ENCODE data around the gene GPC6. TPM values are rescaled to one million over a fixed set of nuclear protein-coding genes. Genes with fewer than 3 reads are reported as not detected.

GPC6 gene
- total RNA-seq, 5 donors from 2014 or later (not counting 1 experiment from before 2014, with no cell fraction given): 0.03 to 0.18 (median 0.06) TPM; not detected in 2

- Mint-ChIP-seq H3K27me3 (no peaks in the 10 kb centered on the region), H3K27ac (no peak overlapping the region), H3K4me3 (no peak overlapping the region), H3K36me3 (no peaks in the 10 kb centered on the region), H3K9me3 (peaks cover 0 to 3% (median 0%) of the 10 kb centered on the region in 3 donors), H3K4me1 (no peaks in the 10 kb centered on the region)
- Histone ChIP-seq H3K27ac (ENCODE audit: low read length) (no peak overlapping the region), H3K36me3 (ENCODE audit: control insufficient read depth in 2 of 2, extremely low read depth in 1 of 2, insufficient read depth in 1 of 2, low read length in 1 of 2) (no peaks in the 10 kb centered on the region), H3K4me1 (ENCODE audit: control insufficient read depth in 1 of 2, extremely low read depth in 1 of 2, insufficient read depth in 2 of 2, low read length in 2 of 2) (no peaks in the 10 kb centered on the region), H3K4me3 (ENCODE audit: control insufficient read depth in 1 of 2, extremely low read depth in 1 of 2, low read length in 1 of 2) (no peak overlapping the region), H3K9me3 (no peaks in the 10 kb centered on the region), H3K27me3 (replicated peaks in 1 of 2; ENCODE audit: control insufficient read depth in 2 of 2, extremely low read depth in 1 of 2, insufficient read depth in 2 of 2, low read length in 1 of 2) (no peaks in the 10 kb centered on the region)
- no peak for DNase-seq
- no peak for ATAC-seq (replicated peaks in 1 of 4)
- ChIA-PET CTCF (no interaction called here), POLR2A (no interaction called here)
- 67% methylated on average over 1 of the region's 2 CpGs for WGBS (ENCODE audit: insufficient coverage)
These were observed 179.5 kb downstream of the GPC6 start for GRCh38 chr13:93406136-93406535.

- ChIA-PET CTCF (no interaction called here), POLR2A (no interaction called here)
- Histone ChIP-seq H3K4me1 (ENCODE audit: control insufficient read depth in 1 of 2, extremely low read depth in 1 of 2, insufficient read depth in 2 of 2, low read length in 2 of 2) (no peaks in the 10 kb centered on the region), H3K4me3 (ENCODE audit: control insufficient read depth in 1 of 2, extremely low read depth in 1 of 2, low read length in 1 of 2) (no peak overlapping the region), H3K9me3 (no peaks in the 10 kb centered on the region), H3K27ac (ENCODE audit: low read length) (no peak overlapping the region), H3K27me3 (replicated peaks in 1 of 2; ENCODE audit: control insufficient read depth in 2 of 2, extremely low read depth in 1 of 2, insufficient read depth in 2 of 2, low read length in 1 of 2) (no peaks in the 10 kb centered on the region), H3K36me3 (ENCODE audit: control insufficient read depth in 2 of 2, extremely low read depth in 1 of 2, insufficient read depth in 1 of 2, low read length in 1 of 2) (no peaks in the 10 kb centered on the region)
- Mint-ChIP-seq H3K4me1 (no peaks in the 10 kb centered on the region), H3K27me3 (no peaks in the 10 kb centered on the region), H3K27ac (no peak overlapping the region), H3K36me3 (no peaks in the 10 kb centered on the region), H3K9me3 (no peaks in the 10 kb centered on the region), H3K4me3 (no peak overlapping the region)
- DNase-seq (no peak), ATAC-seq (replicated peaks in 1 of 4) (no peak)
These were observed 180.9 kb downstream of the GPC6 start for GRCh38 chr13:93407551-93407950.

- H3K27me3 Mint-ChIP-seq: no peaks in the 10 kb centered on the region
- H3K9me3 Mint-ChIP-seq: no peaks in the 10 kb centered on the region
These were observed 182.4 kb downstream of the GPC6 start for GRCh38 chr13:93409001-93409400.

GRCh38 chr13:93409816-93410215 lies 183.2 kb downstream of the GPC6 start:
- Mint-ChIP-seq H3K9me3 (no peaks in the 10 kb centered on the region), H3K4me3 (no peak overlapping the region), H3K27ac (no peak overlapping the region), H3K36me3 (no peaks in the 10 kb centered on the region), H3K4me1 (no peaks in the 10 kb centered on the region), H3K27me3 (no peaks in the 10 kb centered on the region)
- ATAC-seq (replicated peaks in 1 of 4): no peak
- Histone ChIP-seq H3K27ac (ENCODE audit: low read length) (no peak overlapping the region), H3K4me1 (ENCODE audit: control insufficient read depth in 1 of 2, extremely low read depth in 1 of 2, insufficient read depth in 2 of 2, low read length in 2 of 2) (no peaks in the 10 kb centered on the region), H3K27me3 (replicated peaks in 1 of 2; ENCODE audit: control insufficient read depth in 2 of 2, extremely low read depth in 1 of 2, insufficient read depth in 2 of 2, low read length in 1 of 2) (no peaks in the 10 kb centered on the region), H3K9me3 (no peaks in the 10 kb centered on the region), H3K36me3 (ENCODE audit: control insufficient read depth in 2 of 2, extremely low read depth in 1 of 2, insufficient read depth in 1 of 2, low read length in 1 of 2) (no peaks in the 10 kb centered on the region), H3K4me3 (ENCODE audit: control insufficient read depth in 1 of 2, extremely low read depth in 1 of 2, low read length in 1 of 2) (no peak overlapping the region)
- CTCF ChIA-PET: interaction anchor here in 1 of 2 donors (1.3 kb wide), 1 partner anchor 9 kb away, joined by 3 read pairs; no protein-coding TSS in a partner anchor
- POLR2A ChIA-PET: no interaction called here
- no peak for DNase-seq

More at GRCh38 chr13:93409001-93409400, 182.4 kb downstream of the GPC6 start:
- H3K4me3 ChIP-seq (ENCODE audit: control insufficient read depth in 1 of 2, extremely low read depth in 1 of 2, low read length in 1 of 2): no peak overlapping the region
- DNase-seq (no peak), ATAC-seq (replicated peaks in 1 of 4) (no peak)
- no peaks in the 10 kb centered on the region for H3K4me1 ChIP-seq (ENCODE audit: control insufficient read depth in 1 of 2, extremely low read depth in 1 of 2, insufficient read depth in 2 of 2, low read length in 2 of 2)
- Mint-ChIP-seq H3K4me3 (no peak overlapping the region), H3K36me3 (no peaks in the 10 kb centered on the region), H3K4me1 (no peaks in the 10 kb centered on the region), H3K27ac (no peak overlapping the region)
- H3K27me3 ChIP-seq (replicated peaks in 1 of 2; ENCODE audit: control insufficient read depth in 2 of 2, extremely low read depth in 1 of 2, insufficient read depth in 2 of 2, low read length in 1 of 2): no peaks in the 10 kb centered on the region
- no peaks in the 10 kb centered on the region for H3K9me3 ChIP-seq
- CTCF ChIA-PET: interaction anchor here in 1 of 2 donors (1.3 kb wide), 1 partner anchor 10 kb away, joined by 3 read pairs; no protein-coding TSS in a partner anchor
- H3K36me3 ChIP-seq (ENCODE audit: control insufficient read depth in 2 of 2, extremely low read depth in 1 of 2, insufficient read depth in 1 of 2, low read length in 1 of 2): no peaks in the 10 kb centered on the region
- no CpG with 5 or more reads among the region's 3 CpGs for WGBS (ENCODE audit: insufficient coverage)
- POLR2A ChIA-PET: no interaction called here
- H3K27ac ChIP-seq (ENCODE audit: low read length): no peak overlapping the region

GRCh38 chr13:93411186-93411680 lies 184.6 kb downstream of the GPC6 start:
- POLR2A ChIA-PET: no interaction called here
- H3K36me3 ChIP-seq (ENCODE audit: control insufficient read depth in 2 of 2, extremely low read depth in 1 of 2, insufficient read depth in 1 of 2, low read length in 1 of 2): no peaks in the 10 kb centered on the region
- Mint-ChIP-seq H3K27ac (no peak overlapping the region), H3K9me3 (no peaks in the 10 kb centered on the region), H3K36me3 (no peaks in the 10 kb centered on the region), H3K4me1 (no peaks in the 10 kb centered on the region), H3K4me3 (no peak overlapping the region), H3K27me3 (no peaks in the 10 kb centered on the region)
- DNase-seq (no peak), ATAC-seq (replicated peaks in 1 of 4) (no peak)
- H3K4me1 ChIP-seq (ENCODE audit: control insufficient read depth in 1 of 2, extremely low read depth in 1 of 2, insufficient read depth in 2 of 2, low read length in 2 of 2): no peaks in the 10 kb centered on the region
- no peak overlapping the region for H3K27ac ChIP-seq (ENCODE audit: low read length)
- H3K4me3 ChIP-seq (ENCODE audit: control insufficient read depth in 1 of 2, extremely low read depth in 1 of 2, low read length in 1 of 2): no peak overlapping the region
- no peaks in the 10 kb centered on the region for H3K27me3 ChIP-seq (replicated peaks in 1 of 2; ENCODE audit: control insufficient read depth in 2 of 2, extremely low read depth in 1 of 2, insufficient read depth in 2 of 2, low read length in 1 of 2)
- CTCF ChIA-PET: no interaction called here
- H3K9me3 ChIP-seq: no peaks in the 10 kb centered on the region
- WGBS (ENCODE audit: insufficient coverage): 86% methylated on average over 1 of the region's 3 CpGs

GRCh38 chr13:93412676-93413075 lies 186.1 kb downstream of the GPC6 start:
- POLR2A ChIA-PET: no interaction called here
- no peaks in the 10 kb centered on the region for H3K4me1 Mint-ChIP-seq
- H3K9me3 ChIP-seq: no peaks in the 10 kb centered on the region
- H3K4me3 ChIP-seq (ENCODE audit: control insufficient read depth in 1 of 2, extremely low read depth in 1 of 2, low read length in 1 of 2): no peak overlapping the region
- H3K4me3 Mint-ChIP-seq: no peak overlapping the region
- no peaks in the 10 kb centered on the region for H3K4me1 ChIP-seq (ENCODE audit: control insufficient read depth in 1 of 2, extremely low read depth in 1 of 2, insufficient read depth in 2 of 2, low read length in 2 of 2)
- DNase-seq (no peak), ATAC-seq (replicated peaks in 1 of 4) (no peak)
- no peaks in the 10 kb centered on the region for H3K36me3 ChIP-seq (ENCODE audit: control insufficient read depth in 2 of 2, extremely low read depth in 1 of 2, insufficient read depth in 1 of 2, low read length in 1 of 2)
- CTCF ChIA-PET: no interaction called here
- no peak overlapping the region for H3K27ac Mint-ChIP-seq
- no peaks in the 10 kb centered on the region for H3K36me3 Mint-ChIP-seq
- H3K9me3 Mint-ChIP-seq: no peaks in the 10 kb centered on the region
- H3K27me3 Mint-ChIP-seq: no peaks in the 10 kb centered on the region
- no peaks in the 10 kb centered on the region for H3K27me3 ChIP-seq (replicated peaks in 1 of 2; ENCODE audit: control insufficient read depth in 2 of 2, extremely low read depth in 1 of 2, insufficient read depth in 2 of 2, low read length in 1 of 2)
- no peak overlapping the region for H3K27ac ChIP-seq (ENCODE audit: low read length)

- Mint-ChIP-seq H3K9me3 (no peaks in the 10 kb centered on the region), H3K27me3 (no peaks in the 10 kb centered on the region), H3K27ac (no peak overlapping the region), H3K36me3 (no peaks in the 10 kb centered on the region), H3K4me3 (no peak overlapping the region), H3K4me1 (no peaks in the 10 kb centered on the region)
- CTCF ChIA-PET: no interaction called here
- Histone ChIP-seq H3K27me3 (replicated peaks in 1 of 2; ENCODE audit: control insufficient read depth in 2 of 2, extremely low read depth in 1 of 2, insufficient read depth in 2 of 2, low read length in 1 of 2) (no peaks in the 10 kb centered on the region), H3K27ac (ENCODE audit: low read length) (no peak overlapping the region), H3K4me1 (ENCODE audit: control insufficient read depth in 1 of 2, extremely low read depth in 1 of 2, insufficient read depth in 2 of 2, low read length in 2 of 2) (no peaks in the 10 kb centered on the region), H3K36me3 (ENCODE audit: control insufficient read depth in 2 of 2, extremely low read depth in 1 of 2, insufficient read depth in 1 of 2, low read length in 1 of 2) (no peaks in the 10 kb centered on the region), H3K4me3 (ENCODE audit: control insufficient read depth in 1 of 2, extremely low read depth in 1 of 2, low read length in 1 of 2) (no peak overlapping the region), H3K9me3 (no peaks in the 10 kb centered on the region)
- POLR2A ChIA-PET: no interaction called here
- WGBS (ENCODE audit: insufficient coverage): 100% methylated on average over 2 of the region's 8 CpGs
- ATAC-seq (replicated peaks in 1 of 4): no peak
- DNase-seq: no peak
These were observed 187.5 kb downstream of the GPC6 start for GRCh38 chr13:93413972-93414717.

All from T-cell (primary cell).